ENCODE results near the gene RBPJL. TPM values are rescaled to one million over a fixed set of nuclear protein-coding genes. Genes with fewer than 3 reads are reported as not detected.

Gene RBPJL
- total RNA-seq (not detected), polyA plus RNA-seq (0.07 TPM)
- long read RNA-seq, donor 1: 0 reads
- long read RNA-seq, donor 2: 0 reads
- long read RNA-seq, donor 3: 0 reads
- long read RNA-seq, donor 4: 0 reads
- long read RNA-seq, donor 5: 0 reads
- long read RNA-seq, donor 6: 0 reads
- long read RNA-seq, donor 7: 0 reads
- long read RNA-seq, donor 8: 0 reads
- long read RNA-seq, donor 9: 0 reads
- long read RNA-seq, donor 10: 0 reads

GRCh38 chr20:45306431-45306982, at the start of gene RBPJL:
Gene RBPJL (plus strand): TSS chr20:45306840. CDS start chr20:45306923, 83 bp downstream.
- H3K4me3 ChIP-seq (ENCODE audit: low read length in 2 of 2): no peak within 1 kb of the TSS
- H3K27me3 ChIP-seq (ENCODE audit: control insufficient read depth in 2 of 2, insufficient read depth in 1 of 2, low read length in 1 of 2): peaks cover 13 to 65% of the 10 kb centered on the region in 2 donors
- H3K9me3 ChIP-seq (ENCODE audit: control insufficient read depth in 2 of 2, insufficient read depth in 1 of 2, low read length in 1 of 2): peaks cover 0 to 4% of the 10 kb centered on the region in 2 donors
- 27% methylated on average over 41 of the region's 41 CpGs for WGBS
- no peaks in the 10 kb centered on the region for H3K36me3 ChIP-seq (ENCODE audit: control insufficient read depth in 2 of 2, insufficient read depth in 2 of 2, low read length in 1 of 2)
- peak in 2 of 9 donors; percentile 35 to 37 for DNase-seq (ENCODE audit: low read depth in 6 of 9, low spot score in 9 of 9)
- no peak within 1 kb of the TSS for H3K27ac ChIP-seq (ENCODE audit: low read depth in 1 of 2, low read length in 1 of 2)
- H3K4me1 ChIP-seq (ENCODE audit: control insufficient read depth in 2 of 2, insufficient read depth in 2 of 2, low read length in 2 of 2): no peaks in the 10 kb centered on the region

GRCh38 chr20:45257161-45257560, 49.5 kb upstream of the RBPJL start:
- Histone ChIP-seq H3K27me3 (ENCODE audit: control insufficient read depth in 2 of 2, insufficient read depth in 1 of 2, low read length in 1 of 2) (no peaks in the 10 kb centered on the region), H3K4me3 (ENCODE audit: low read length in 2 of 2) (no peak overlapping the region), H3K9me3 (ENCODE audit: control insufficient read depth in 2 of 2, insufficient read depth in 1 of 2, low read length in 1 of 2) (no peaks in the 10 kb centered on the region), H3K4me1 (ENCODE audit: control insufficient read depth in 2 of 2, insufficient read depth in 2 of 2, low read length in 2 of 2) (peaks cover 0 to 2% of the 10 kb centered on the region in 2 donors), H3K36me3 (ENCODE audit: control insufficient read depth in 2 of 2, insufficient read depth in 2 of 2, low read length in 1 of 2) (no peaks in the 10 kb centered on the region), H3K27ac (ENCODE audit: low read depth in 1 of 2, low read length in 1 of 2) (no peak overlapping the region)
- 79% methylated on average over 3 of the region's 3 CpGs for WGBS
- DNase-seq (ENCODE audit: low read depth in 6 of 9, low spot score in 9 of 9): no peak

DNA sequence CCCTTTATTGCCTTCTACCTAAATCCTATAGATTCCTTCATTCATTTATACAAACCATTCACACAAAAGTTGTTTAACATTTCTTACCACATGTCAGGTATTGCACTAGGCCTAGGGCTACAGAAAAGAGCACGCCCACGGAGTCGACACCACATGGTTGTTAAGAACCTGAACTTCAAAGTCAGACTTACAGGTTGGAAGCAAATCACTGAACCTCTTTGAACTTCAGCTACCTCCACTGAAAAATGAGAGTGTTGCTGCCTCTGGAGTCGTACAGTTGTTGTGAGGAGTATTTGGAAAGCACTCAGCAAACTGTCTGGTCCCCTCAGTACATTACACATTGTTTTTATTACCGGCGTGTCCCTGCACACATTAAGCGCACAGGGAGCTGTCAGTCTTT, 48.9 kb upstream of the RBPJL start:
- Histone ChIP-seq H3K27ac (ENCODE audit: low read depth in 1 of 2, low read length in 1 of 2) (no peak overlapping the region), H3K4me1 (ENCODE audit: control insufficient read depth in 2 of 2, insufficient read depth in 2 of 2, low read length in 2 of 2) (peaks cover 0 to 2% of the 10 kb centered on the region in 2 donors), H3K27me3 (ENCODE audit: control insufficient read depth in 2 of 2, insufficient read depth in 1 of 2, low read length in 1 of 2) (no peaks in the 10 kb centered on the region), H3K36me3 (ENCODE audit: control insufficient read depth in 2 of 2, insufficient read depth in 2 of 2, low read length in 1 of 2) (no peaks in the 10 kb centered on the region), H3K4me3 (ENCODE audit: low read length in 2 of 2) (no peak overlapping the region), H3K9me3 (ENCODE audit: control insufficient read depth in 2 of 2, insufficient read depth in 1 of 2, low read length in 1 of 2) (no peaks in the 10 kb centered on the region)
- peak in 2 of 9 donors; percentile 2 to 16 for DNase-seq (ENCODE audit: low read depth in 6 of 9, low spot score in 9 of 9)
- 88% methylated on average over 7 of the region's 7 CpGs for WGBS

- Histone ChIP-seq H3K9me3 (ENCODE audit: control insufficient read depth in 2 of 2, insufficient read depth in 1 of 2, low read length in 1 of 2) (no peaks in the 10 kb centered on the region), H3K27me3 (ENCODE audit: control insufficient read depth in 2 of 2, insufficient read depth in 1 of 2, low read length in 1 of 2) (no peaks in the 10 kb centered on the region), H3K4me3 (ENCODE audit: low read length in 2 of 2) (no peak overlapping the region), H3K27ac (ENCODE audit: low read depth in 1 of 2, low read length in 1 of 2) (no peak overlapping the region), H3K36me3 (ENCODE audit: control insufficient read depth in 2 of 2, insufficient read depth in 2 of 2, low read length in 1 of 2) (no peaks in the 10 kb centered on the region), H3K4me1 (ENCODE audit: control insufficient read depth in 2 of 2, insufficient read depth in 2 of 2, low read length in 2 of 2) (peaks cover 0 to 2% of the 10 kb centered on the region in 2 donors)
- WGBS: 95% methylated on average over 3 of the region's 3 CpGs
- no peak for DNase-seq (ENCODE audit: low read depth in 6 of 9, low spot score in 9 of 9)
Measured at GRCh38 chr20:45258259-45258658, 48.4 kb upstream of the RBPJL start.

DNA sequence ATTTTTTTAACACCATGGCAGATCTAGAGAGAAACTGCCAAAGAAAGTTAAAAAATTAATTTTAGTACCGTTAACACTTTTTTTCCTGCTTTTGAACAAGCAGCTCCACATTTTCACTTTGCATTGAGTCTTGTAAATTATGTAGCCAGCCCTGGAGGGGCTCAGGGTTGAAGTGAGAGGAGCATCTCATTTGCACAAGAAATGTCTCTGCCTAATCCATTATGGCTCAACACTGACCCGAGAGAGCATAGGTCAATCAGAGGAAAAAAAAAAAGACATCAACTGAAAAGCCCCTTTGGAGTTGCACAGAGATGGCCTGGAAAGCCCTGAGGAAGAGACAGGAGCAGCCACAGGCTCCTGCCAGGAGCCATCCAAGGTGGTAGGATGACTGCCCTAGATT, 48.0 kb upstream of the RBPJL start:
- 71% methylated on average over 2 of the region's 2 CpGs for WGBS
- no peak overlapping the region for H3K27ac ChIP-seq (ENCODE audit: low read depth in 1 of 2, low read length in 1 of 2)
- H3K27me3 ChIP-seq (ENCODE audit: control insufficient read depth in 2 of 2, insufficient read depth in 1 of 2, low read length in 1 of 2): no peaks in the 10 kb centered on the region

DNA sequence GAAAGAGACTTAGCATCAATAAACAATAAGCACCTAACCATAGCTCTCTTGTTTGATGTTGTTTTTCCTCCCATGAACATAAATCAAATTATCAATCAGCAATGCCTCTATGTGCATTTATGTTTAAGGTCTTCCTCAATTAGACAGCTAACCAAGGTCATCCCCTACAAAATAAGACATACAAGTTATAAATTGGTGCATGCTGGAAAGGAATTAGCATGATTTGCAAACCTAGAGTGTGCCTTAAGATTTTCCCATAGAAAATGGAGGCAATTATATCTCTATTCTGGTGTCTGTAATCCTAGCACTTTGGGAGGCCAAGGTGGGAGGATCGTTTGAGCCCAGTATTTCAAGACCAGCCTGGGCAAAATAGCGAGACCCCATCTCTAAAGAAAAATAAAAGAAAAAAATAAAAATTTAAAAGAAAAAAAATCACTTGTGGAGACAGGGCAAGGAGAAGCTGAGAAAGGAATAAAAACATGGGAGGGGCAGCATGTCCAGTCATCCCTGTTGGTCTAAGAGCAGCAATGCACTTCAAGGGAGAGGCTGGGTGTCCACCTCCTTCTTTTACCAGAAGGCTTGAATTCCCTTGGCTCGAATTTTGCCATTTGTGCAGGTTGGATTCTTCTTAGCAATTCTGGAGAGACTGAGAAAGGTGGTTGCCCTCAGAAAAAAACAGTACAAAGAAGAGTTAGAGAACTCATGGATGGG, 42.9 kb upstream of the RBPJL start:
- no peaks in the 10 kb centered on the region for H3K9me3 ChIP-seq (ENCODE audit: control insufficient read depth in 2 of 2, insufficient read depth in 1 of 2, low read length in 1 of 2)
- DNase-seq (ENCODE audit: low read depth in 6 of 9, low spot score in 9 of 9): no peak
- H3K4me1 ChIP-seq (ENCODE audit: control insufficient read depth in 2 of 2, insufficient read depth in 2 of 2, low read length in 2 of 2): no peaks in the 10 kb centered on the region
- H3K27me3 ChIP-seq (ENCODE audit: control insufficient read depth in 2 of 2, insufficient read depth in 1 of 2, low read length in 1 of 2): no peaks in the 10 kb centered on the region
- H3K36me3 ChIP-seq (ENCODE audit: control insufficient read depth in 2 of 2, insufficient read depth in 2 of 2, low read length in 1 of 2): no peaks in the 10 kb centered on the region
- WGBS: 90% methylated on average over 3 of the region's 3 CpGs
- H3K4me3 ChIP-seq (ENCODE audit: low read length in 2 of 2): no peak overlapping the region
- H3K27ac ChIP-seq (ENCODE audit: low read depth in 1 of 2, low read length in 1 of 2): no peak overlapping the region

More for the DNA sequence above, 48.0 kb upstream of the RBPJL start:
- peaks cover 0 to 2% of the 10 kb centered on the region in 2 donors for H3K4me1 ChIP-seq (ENCODE audit: control insufficient read depth in 2 of 2, insufficient read depth in 2 of 2, low read length in 2 of 2)
- H3K36me3 ChIP-seq (ENCODE audit: control insufficient read depth in 2 of 2, insufficient read depth in 2 of 2, low read length in 1 of 2): no peaks in the 10 kb centered on the region
- no peak for DNase-seq (ENCODE audit: low read depth in 6 of 9, low spot score in 9 of 9)
- no peaks in the 10 kb centered on the region for H3K9me3 ChIP-seq (ENCODE audit: control insufficient read depth in 2 of 2, insufficient read depth in 1 of 2, low read length in 1 of 2)
- no peak overlapping the region for H3K4me3 ChIP-seq (ENCODE audit: low read length in 2 of 2)

DNA sequence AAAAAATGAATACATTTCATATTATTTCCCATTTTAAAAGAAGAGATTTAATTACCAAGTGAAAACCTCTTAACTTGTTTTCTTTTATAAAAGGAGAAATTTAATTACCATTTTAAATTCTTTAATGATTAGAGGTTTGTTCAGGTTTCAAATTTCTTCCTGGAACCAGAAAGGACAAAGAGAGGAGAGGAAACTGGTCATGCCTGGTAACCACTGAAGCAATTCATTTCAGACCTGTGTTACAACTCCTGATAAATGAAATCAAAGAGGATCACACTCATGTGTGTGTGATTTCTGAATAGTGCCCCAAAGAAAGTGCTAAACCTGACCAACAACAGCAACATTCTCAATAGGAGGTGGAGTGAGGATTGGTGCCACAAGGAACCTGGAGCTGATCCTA, 39.7 kb upstream of the RBPJL start:
- H3K27me3 ChIP-seq (ENCODE audit: control insufficient read depth in 2 of 2, insufficient read depth in 1 of 2, low read length in 1 of 2): no peaks in the 10 kb centered on the region
- no peak overlapping the region for H3K27ac ChIP-seq (ENCODE audit: low read depth in 1 of 2, low read length in 1 of 2)
- DNase-seq (ENCODE audit: low read depth in 6 of 9, low spot score in 9 of 9): no peak
- H3K4me3 ChIP-seq (ENCODE audit: low read length in 2 of 2): no peak overlapping the region
- H3K9me3 ChIP-seq (ENCODE audit: control insufficient read depth in 2 of 2, insufficient read depth in 1 of 2, low read length in 1 of 2): no peaks in the 10 kb centered on the region
- no peaks in the 10 kb centered on the region for H3K4me1 ChIP-seq (ENCODE audit: control insufficient read depth in 2 of 2, insufficient read depth in 2 of 2, low read length in 2 of 2)
- H3K36me3 ChIP-seq (ENCODE audit: control insufficient read depth in 2 of 2, insufficient read depth in 2 of 2, low read length in 1 of 2): no peaks in the 10 kb centered on the region

DNA sequence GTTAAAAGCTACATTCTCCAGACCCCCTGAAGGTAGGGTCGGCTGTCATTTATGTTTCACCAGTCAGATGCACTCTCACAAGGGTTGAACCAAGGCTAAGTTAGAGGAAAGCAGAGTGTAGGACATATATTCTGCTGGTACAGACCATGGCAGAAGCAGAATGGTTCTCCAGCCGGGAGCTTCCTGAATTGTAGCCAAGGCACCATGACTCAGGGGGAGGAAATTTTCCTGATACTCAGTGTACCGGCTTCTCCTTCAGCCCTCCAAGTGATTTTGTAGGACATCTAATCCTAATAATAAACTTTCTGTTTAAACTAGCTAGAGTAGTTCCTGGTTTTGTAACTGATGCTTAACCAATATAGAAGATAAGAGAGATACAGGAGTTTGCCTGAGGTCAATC, 38.1 kb upstream of the RBPJL start:
- 90% methylated on average over 3 of the region's 3 CpGs for WGBS
- H3K4me3 ChIP-seq (ENCODE audit: low read length in 2 of 2): no peak overlapping the region
- no peak for DNase-seq (ENCODE audit: low read depth in 6 of 9, low spot score in 9 of 9)

GRCh38 chr20:45269056-45269455, 37.6 kb upstream of the RBPJL start:
- H3K27me3 ChIP-seq (ENCODE audit: control insufficient read depth in 2 of 2, insufficient read depth in 1 of 2, low read length in 1 of 2): no peaks in the 10 kb centered on the region

More for the DNA sequence above, 38.1 kb upstream of the RBPJL start:
- Histone ChIP-seq H3K27me3 (ENCODE audit: control insufficient read depth in 2 of 2, insufficient read depth in 1 of 2, low read length in 1 of 2) (no peaks in the 10 kb centered on the region), H3K4me1 (ENCODE audit: control insufficient read depth in 2 of 2, insufficient read depth in 2 of 2, low read length in 2 of 2) (no peaks in the 10 kb centered on the region), H3K9me3 (ENCODE audit: control insufficient read depth in 2 of 2, insufficient read depth in 1 of 2, low read length in 1 of 2) (no peaks in the 10 kb centered on the region), H3K27ac (ENCODE audit: low read depth in 1 of 2, low read length in 1 of 2) (no peak overlapping the region), H3K36me3 (ENCODE audit: control insufficient read depth in 2 of 2, insufficient read depth in 2 of 2, low read length in 1 of 2) (no peaks in the 10 kb centered on the region)

More at GRCh38 chr20:45269056-45269455, 37.6 kb upstream of the RBPJL start:
- no peak for DNase-seq (ENCODE audit: low read depth in 6 of 9, low spot score in 9 of 9)
- whole genome bisulfite sequencing: 82% methylated on average over 3 of the region's 3 CpGs
- Histone ChIP-seq H3K9me3 (ENCODE audit: control insufficient read depth in 2 of 2, insufficient read depth in 1 of 2, low read length in 1 of 2) (no peaks in the 10 kb centered on the region), H3K4me1 (ENCODE audit: control insufficient read depth in 2 of 2, insufficient read depth in 2 of 2, low read length in 2 of 2) (no peaks in the 10 kb centered on the region), H3K36me3 (ENCODE audit: control insufficient read depth in 2 of 2, insufficient read depth in 2 of 2, low read length in 1 of 2) (no peaks in the 10 kb centered on the region), H3K4me3 (ENCODE audit: low read length in 2 of 2) (no peak overlapping the region), H3K27ac (ENCODE audit: low read depth in 1 of 2, low read length in 1 of 2) (no peak overlapping the region)

Measured in thymus (tissue), 14 donors.